Spleen (tissue), 11 donors: ENCODE results near the gene ADD1. TPM values are rescaled to one million over a fixed set of nuclear protein-coding genes. Genes with fewer than 3 reads are reported as not detected.

Source experiments
- DNase-seq: peaks from one replicate; pipeline ENCODE4 v3.0.0-alpha.2; 2020
- H3K27ac ChIP-seq, 8 donors: fragments of 200-600 bp; sonication (generic) in 7 of 8; 1 replicate in 4 of 8; 2 replicates in 4 of 8; pipeline versions ENCODE4 v1.5.0 to v1.8.0; 2016 to 2021; ENCODE audit warnings: inconsistent platforms in 4 of 8, mild to moderate bottlenecking in 4 of 8, moderate library complexity in 1 of 8
- H3K27me3 ChIP-seq, 7 donors: fragments of 200-600 bp; sonication (generic) in 6 of 7; replicated peaks in 1 of 7; 1 replicate in 4 of 7; 2 replicates in 3 of 7; pipeline versions ENCODE4 v1.5.0 to v1.8.0; 2016 to 2021; ENCODE audit warnings: inconsistent platforms in 3 of 7, mild to moderate bottlenecking in 1 of 7
- H3K36me3 ChIP-seq, 6 donors: fragments of 200-600 bp; sonication (generic) in 5 of 6; 1 replicate in 4 of 6; 2 replicates in 2 of 6; pipeline versions ENCODE4 v1.5.0 to v1.8.0; 2016 to 2021; ENCODE audit warnings: inconsistent platforms in 2 of 6
- H3K4me1 ChIP-seq, 6 donors: fragments of 200-600 bp; sonication (generic) in 5 of 6; 1 replicate in 3 of 6; 2 replicates in 3 of 6; pipeline versions ENCODE4 v1.5.0 to v1.8.0; 2016 to 2021; ENCODE audit warnings: inconsistent platforms in 3 of 6
- H3K4me3 ChIP-seq, 8 donors: fragments of 200-600 bp; sonication (generic) in 7 of 8; 1 replicate in 4 of 8; 2 replicates in 4 of 8; pipeline versions ENCODE4 v1.5.0 to v1.8.0; 2016 to 2021; ENCODE audit warnings: inconsistent platforms in 4 of 8, mild to moderate bottlenecking in 4 of 8, moderate library complexity in 2 of 8
- H3K9me3 ChIP-seq, 8 donors: fragments of 200-600 bp; sonication (generic) in 7 of 8; 1 replicate in 4 of 8; 2 replicates in 4 of 8; pipeline versions ENCODE4 v1.5.0 to v1.8.0; 2016 to 2021; ENCODE audit warnings: inconsistent platforms in 4 of 8
- POLR2A ChIP-seq, 3 donors: fragments of 450-650 bp; IDR thresholded peaks; one replicate each; pipeline ENCODE4 v1.5.1; 2017; ENCODE audit warnings: antibody characterized with exemption in 3 of 3, mild to moderate bottlenecking in 1 of 3
- POLR2AphosphoS5 ChIP-seq, 3 donors: sonication (generic); formaldehyde crosslinking; IDR thresholded peaks; one replicate each; pipeline ENCODE4 v1.5.1; 2017; ENCODE audit warnings: antibody characterized with exemption in 3 of 3
- WGBS, 5 donors: extraction: QIAGEN DNeasy Blood & Tissue Kit in 3 of 5; methylation state at CpG; one replicate each; pipeline versions ENCODE4 v1.1.5 to v1.1.7; 2013 to 2018; 5-methylcytosine and 5-hydroxymethylcytosine counted together
- intact Hi-C: fragments of 100-400 bp; cut with DNase I; formaldehyde crosslinking; loops from one replicate; pipeline ENCODE4 v1.15.0; 2023; ENCODE audit warnings: low total_unique reads
- polyA plus RNA-seq, 3 donors: library from polyadenylated mRNA; stranded (reverse); fragments of 200-250 nt; gene quantifications; one replicate each; pipeline ENCODE4 v1.2.1, GENCODE V29; 2013
- total RNA-seq, 7 donors: library from RNA; depleted of rRNA in 3 of 7; stranded (reverse); fragments of >200 nt in 3 of 7; fragmentation: NEBNext Ultra II Directional in 4 of 7; extraction: Animal tissue kit (Norgen Biotek cat#: 25700) in 4 of 7; gene quantifications; one replicate each; pipeline versions ENCODE4 v1.1.0 to v1.2.1, GENCODE V29; 2016 to 2021
- TF ChIP-seq, protein P1 (sequence below), 11 experiments: fragments of 200-600 bp in 7 of 11; fragments of 450-650 bp in 4 of 11; sonication (generic) in 4 of 11; IDR thresholded peaks in 8 of 11; conservative IDR thresholded peaks in 3 of 11; 1 replicate in 7 of 11; 2 replicates in 4 of 11; pipeline versions ENCODE4 v1.4.0 to v1.8.0; 2016 to 2021; ENCODE audit warnings: antibody characterized with exemption in 11 of 11, inconsistent platforms in 4 of 11, mild to moderate bottlenecking in 1 of 11
- donor health status: healthy with polysubstance abuse.
- donor health status: DM: no; HTN: no; CAD: no; lungs with moderate emphysema.
- donor health status: DM: no; HTN: no; CAD: no.
- donor health status: Bipolar disorder and iron deficiency.
- donor health status: healthy.
- donor health status: DM: no; HTN: no; CAD: no.
- donor health status: DM: yes; HTN: yes; CAD: no.

ADD1 gene
- total and polyA plus RNA-seq, 10 donors, result 175 to 348 (median 265) TPM

DNA sequence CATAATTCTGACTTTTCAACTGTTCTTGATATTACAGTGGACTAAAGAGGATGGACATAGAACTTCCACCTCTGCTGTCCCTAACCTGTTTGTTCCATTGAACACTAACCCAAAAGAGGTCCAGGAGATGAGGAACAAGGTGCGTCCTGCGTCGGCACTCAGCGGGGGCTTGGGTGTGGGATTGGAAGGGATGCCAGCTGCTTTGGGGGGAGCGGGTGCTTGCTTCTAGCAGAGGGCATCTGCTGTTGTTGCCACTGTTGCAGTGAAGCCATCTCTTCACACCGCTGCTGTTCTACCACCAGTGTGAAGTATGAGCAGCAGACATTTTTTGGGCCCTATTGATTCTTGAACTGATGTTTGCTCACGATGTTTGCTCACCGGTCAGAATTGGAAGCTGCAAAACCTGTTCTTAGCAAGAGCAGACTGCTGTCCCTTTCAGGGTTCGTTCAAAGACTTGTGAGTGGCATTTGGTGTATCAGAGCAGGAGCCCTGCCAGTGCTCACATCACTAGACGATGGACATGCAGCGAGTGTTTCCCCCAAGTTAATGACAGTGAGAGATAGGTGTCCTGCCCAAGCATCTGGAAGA, 64.2 kb downstream of the ADD1 start:
- Histone ChIP-seq H3K4me3 (no peak overlapping the region), H3K27ac (peak overlapping the region in 1 of 8 donors; percentile 18), H3K4me1 (peaks cover 0 to 32% (median 6%) of the 10 kb centered on the region in 6 donors), H3K9me3 (no peaks in the 10 kb centered on the region), H3K27me3 (no peaks in the 10 kb centered on the region), H3K36me3 (peaks cover 0 to 100% (median 97%) of the 10 kb centered on the region in 6 donors)
- no peak for TF ChIP-seq POLR2A (IDR thresholded peaks at IDR 0.05)
- no peak for TF ChIP-seq POLR2AphosphoS5 (IDR thresholded peaks at IDR 0.05)
- TF ChIP-seq, protein P1, sequence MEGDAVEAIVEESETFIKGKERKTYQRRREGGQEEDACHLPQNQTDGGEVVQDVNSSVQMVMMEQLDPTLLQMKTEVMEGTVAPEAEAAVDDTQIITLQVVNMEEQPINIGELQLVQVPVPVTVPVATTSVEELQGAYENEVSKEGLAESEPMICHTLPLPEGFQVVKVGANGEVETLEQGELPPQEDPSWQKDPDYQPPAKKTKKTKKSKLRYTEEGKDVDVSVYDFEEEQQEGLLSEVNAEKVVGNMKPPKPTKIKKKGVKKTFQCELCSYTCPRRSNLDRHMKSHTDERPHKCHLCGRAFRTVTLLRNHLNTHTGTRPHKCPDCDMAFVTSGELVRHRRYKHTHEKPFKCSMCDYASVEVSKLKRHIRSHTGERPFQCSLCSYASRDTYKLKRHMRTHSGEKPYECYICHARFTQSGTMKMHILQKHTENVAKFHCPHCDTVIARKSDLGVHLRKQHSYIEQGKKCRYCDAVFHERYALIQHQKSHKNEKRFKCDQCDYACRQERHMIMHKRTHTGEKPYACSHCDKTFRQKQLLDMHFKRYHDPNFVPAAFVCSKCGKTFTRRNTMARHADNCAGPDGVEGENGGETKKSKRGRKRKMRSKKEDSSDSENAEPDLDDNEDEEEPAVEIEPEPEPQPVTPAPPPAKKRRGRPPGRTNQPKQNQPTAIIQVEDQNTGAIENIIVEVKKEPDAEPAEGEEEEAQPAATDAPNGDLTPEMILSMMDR (IDR thresholded peaks at IDR 0.05 in 8 of 11, conservative IDR thresholded peaks at IDR 0.05 in 3 of 11), result no peak
- WGBS, 5 donors, result 96 to 98% (median 97%) methylated on average over 9 to 11 of the region's 11 CpGs
- intact Hi-C loops, result no loop called here
- no peak for DNase-seq

DNA sequence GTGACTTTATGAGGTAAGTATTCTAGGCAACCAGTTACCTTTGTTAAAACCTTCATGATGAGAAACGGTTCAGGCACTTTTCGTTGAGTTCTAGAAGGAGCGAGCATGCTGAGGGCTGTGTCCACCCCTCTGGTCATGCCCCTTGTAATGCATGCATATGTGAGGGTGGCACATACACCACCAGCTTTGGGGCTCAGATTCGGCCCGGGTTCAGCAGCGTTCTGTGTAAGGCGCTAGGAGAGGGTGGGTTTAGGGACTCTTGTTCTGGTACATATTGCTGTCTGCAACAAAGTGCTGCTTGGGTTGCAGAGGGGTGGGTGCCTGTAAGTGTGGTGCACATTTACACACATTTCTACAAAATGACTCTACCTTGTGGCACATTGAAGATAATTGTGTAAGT, 65.0 kb downstream of the ADD1 start:
- DNase-seq, result no peak
- Histone ChIP-seq H3K9me3 (no peaks in the 10 kb centered on the region), H3K27me3 (no peaks in the 10 kb centered on the region), H3K36me3 (peaks cover 0 to 100% (median 97%) of the 10 kb centered on the region in 6 donors), H3K4me1 (peaks cover 0 to 32% (median 8%) of the 10 kb centered on the region in 6 donors), H3K27ac (no peak overlapping the region), H3K4me3 (no peak overlapping the region)
- 87 to 98% (median 92%) methylated on average over 7 of the region's 7 CpGs for WGBS, 5 donors
- intact Hi-C loops, result no loop called here
- TF ChIP-seq, protein P1 (IDR thresholded peaks at IDR 0.05 in 8 of 11, conservative IDR thresholded peaks at IDR 0.05 in 3 of 11), result no peak
- no peak for TF ChIP-seq POLR2A (IDR thresholded peaks at IDR 0.05)
- TF ChIP-seq POLR2AphosphoS5 (IDR thresholded peaks at IDR 0.05), result no peak

DNA sequence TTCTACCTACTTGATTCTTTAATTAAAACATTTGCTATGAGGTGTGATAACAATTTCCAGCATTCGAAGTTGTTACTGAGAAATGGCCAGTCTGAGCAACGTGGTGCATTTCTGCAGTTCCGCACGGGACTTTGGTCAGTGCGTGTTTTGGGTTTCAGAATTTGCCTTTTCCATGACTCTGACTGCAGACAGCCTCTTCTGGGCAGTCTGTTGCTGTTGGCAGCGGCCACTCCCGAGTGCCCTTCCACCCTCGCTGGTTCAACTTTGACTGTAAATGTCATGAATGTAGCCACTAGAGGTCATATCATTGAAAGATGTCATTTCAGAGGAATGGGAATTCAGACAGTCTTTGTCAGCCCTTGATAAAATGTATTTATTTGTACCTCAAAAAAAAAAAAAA, 65.9 kb downstream of the ADD1 start:
- DNase-seq, result no peak
- H3K4me3 ChIP-seq, result no peak overlapping the region
- 77 to 88% (median 84%) methylated on average over 8 of the region's 8 CpGs for WGBS, 5 donors

DNA sequence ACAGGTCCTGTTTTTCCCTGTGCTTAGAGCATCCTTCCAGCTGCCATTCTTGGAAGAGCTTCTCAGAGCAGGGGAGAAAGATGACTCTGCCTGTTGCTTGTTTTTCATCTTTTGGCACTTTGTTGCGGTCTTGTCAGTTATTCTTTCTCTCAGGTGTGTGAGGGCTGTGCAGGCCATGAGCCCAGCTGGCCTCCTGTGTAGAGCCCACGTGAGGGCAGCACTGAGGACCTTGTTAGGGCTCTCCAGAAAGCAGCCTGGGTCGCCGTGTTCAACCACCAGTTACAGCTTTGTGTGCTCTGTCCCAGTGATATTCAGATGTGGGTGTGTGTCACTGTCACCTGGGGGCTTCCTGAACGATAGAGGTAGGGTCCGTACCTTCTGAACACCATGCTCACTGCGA, 66.8 kb downstream of the ADD1 start:
- intact Hi-C loops, result no loop called here
- TF ChIP-seq POLR2AphosphoS5 (IDR thresholded peaks at IDR 0.05), result no peak
- TF ChIP-seq, protein P1 (IDR thresholded peaks at IDR 0.05 in 8 of 11, conservative IDR thresholded peaks at IDR 0.05 in 3 of 11), result no peak
- no peak for TF ChIP-seq POLR2A (IDR thresholded peaks at IDR 0.05)
- Histone ChIP-seq H3K4me3 (no peak overlapping the region), H3K4me1 (peaks cover 0 to 43% (median 9%) of the 10 kb centered on the region in 6 donors), H3K36me3 (peaks cover 0 to 100% (median 95%) of the 10 kb centered on the region in 6 donors), H3K9me3 (no peaks in the 10 kb centered on the region), H3K27me3 (no peaks in the 10 kb centered on the region), H3K27ac (no peak overlapping the region)
- no peak for DNase-seq
- 85 to 94% (median 89%) methylated on average over 7 of the region's 7 CpGs for WGBS, 5 donors

More for the DNA sequence above, 65.9 kb downstream of the ADD1 start:
- Histone ChIP-seq H3K27ac (no peak overlapping the region), H3K9me3 (no peaks in the 10 kb centered on the region), H3K27me3 (no peaks in the 10 kb centered on the region), H3K36me3 (peaks cover 0 to 100% (median 95%) of the 10 kb centered on the region in 6 donors), H3K4me1 (peaks cover 0 to 40% (median 9%) of the 10 kb centered on the region in 6 donors)
- intact Hi-C loops, result no loop called here
- no peak for TF ChIP-seq POLR2A (IDR thresholded peaks at IDR 0.05)
- no peak for TF ChIP-seq POLR2AphosphoS5 (IDR thresholded peaks at IDR 0.05)
- TF ChIP-seq, protein P1 (IDR thresholded peaks at IDR 0.05 in 8 of 11, conservative IDR thresholded peaks at IDR 0.05 in 3 of 11), result no peak
